Skeletal muscle tissue (tissue), 4 donors: ENCODE results near the gene MAP3K2. TPM values are rescaled to one million over a fixed set of nuclear protein-coding genes. Genes with fewer than 3 reads are reported as not detected.

Source experiments
- H3K27ac ChIP-seq: one replicate; pipeline ENCODE4 v1.7.0; 2013; ENCODE audit warnings: mild to moderate bottlenecking, low read depth, low read length, inconsistent platforms
- H3K27me3 ChIP-seq, 3 donors: one replicate each; pipeline ENCODE4 v1.7.0; 2013; ENCODE audit warnings: low read length in 3 of 3; ENCODE audit not compliant: control insufficient read depth in 3 of 3, insufficient read depth in 3 of 3
- H3K36me3 ChIP-seq, 3 donors: one replicate each; pipeline ENCODE4 v1.7.0; 2013; ENCODE audit warnings: low read length in 3 of 3; ENCODE audit not compliant: control insufficient read depth in 3 of 3, insufficient read depth in 3 of 3
- H3K4me1 ChIP-seq, 3 donors: one replicate each; pipeline ENCODE4 v1.7.0; 2013; ENCODE audit warnings: low read length in 3 of 3, mild to moderate bottlenecking in 3 of 3; ENCODE audit not compliant: control insufficient read depth in 3 of 3, insufficient read depth in 3 of 3
- H3K4me3 ChIP-seq, 3 donors: one replicate each; pipeline ENCODE4 v1.7.0; 2013; ENCODE audit warnings: low read length in 3 of 3
- H3K9ac ChIP-seq, 3 donors: one replicate each; pipeline ENCODE4 v1.7.0; 2013; ENCODE audit warnings: low read length in 3 of 3, mild to moderate bottlenecking in 3 of 3, moderate library complexity in 2 of 3, low read depth in 1 of 3
- H3K9me3 ChIP-seq, 3 donors: one replicate each; pipeline ENCODE4 v1.7.0; 2013; ENCODE audit warnings: low read length in 3 of 3; ENCODE audit not compliant: control insufficient read depth in 3 of 3
- total RNA-seq: library from RNA; depleted of rRNA; stranded (reverse); fragments of >200 nt; gene quantifications from one replicate; pipeline ENCODE4 v1.2.3, GENCODE V29; 2014
- donor health status: Osteomylitis.

The MAP3K2 gene
- total RNA-seq, 1 donor from 2014 or later = 21.9 TPM

- H3K9ac ChIP-seq = no peak overlapping the region
- H3K9me3 ChIP-seq = no peaks in the 10 kb centered on the region
- peaks cover 20 to 34% (median 28%) of the 10 kb centered on the region in 3 donors for H3K4me1 ChIP-seq
- no peaks in the 10 kb centered on the region for H3K27me3 ChIP-seq
- H3K4me3 ChIP-seq = no peak overlapping the region
- H3K27ac ChIP-seq = no peak overlapping the region
- H3K36me3 ChIP-seq = no peaks in the 10 kb centered on the region
Measured at GRCh38 chr2:127406454-127406853, 18.7 kb upstream of the MAP3K2 start.

GRCh38 chr2:127405255-127405610 is 17.5 kb upstream of the MAP3K2 start:
- Histone ChIP-seq H3K27ac (no peak overlapping the region), H3K4me1 (peaks cover 10 to 36% (median 24%) of the 10 kb centered on the region in 3 donors), H3K27me3 (no peaks in the 10 kb centered on the region), H3K36me3 (no peaks in the 10 kb centered on the region), H3K9me3 (no peaks in the 10 kb centered on the region), H3K9ac (no peak overlapping the region), H3K4me3 (no peak overlapping the region)

DNA sequence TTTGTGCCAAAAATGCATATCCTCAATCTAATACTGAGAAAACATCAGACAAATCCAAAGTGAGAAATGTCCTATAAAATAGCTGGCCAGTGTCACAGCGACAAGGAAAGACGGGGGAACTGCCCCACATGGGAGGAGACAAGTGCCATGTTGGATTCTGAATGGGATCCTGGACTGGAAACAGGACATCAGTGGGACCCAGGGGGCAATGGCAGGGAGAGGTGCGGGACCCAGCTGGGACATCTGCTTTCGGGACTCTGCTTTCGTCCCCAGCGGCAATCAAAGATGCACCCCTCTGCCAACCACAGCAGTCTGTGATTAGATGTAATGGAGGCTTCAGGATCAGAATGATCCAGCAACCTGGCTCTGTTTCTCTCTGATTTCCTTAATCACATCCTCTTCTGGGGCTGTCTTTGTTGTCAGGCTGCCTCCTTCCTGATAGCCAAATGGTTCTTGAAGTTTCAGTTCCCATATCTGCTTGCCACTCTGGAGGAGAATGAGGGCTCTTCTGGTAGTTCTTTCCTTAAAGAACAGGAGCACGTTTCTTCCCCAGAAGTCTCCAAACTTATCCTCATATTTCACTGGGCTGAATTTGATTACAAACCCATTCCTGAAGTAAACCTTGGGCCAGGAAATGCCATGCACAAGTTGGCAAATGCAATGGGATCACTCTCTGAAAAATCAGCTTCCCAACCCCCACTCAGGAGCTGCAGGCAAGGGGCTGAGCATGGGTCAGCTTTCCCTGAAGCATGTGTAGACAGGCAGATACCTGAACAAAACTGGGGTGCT is 16.9 kb upstream of the MAP3K2 start:
- H3K4me1 ChIP-seq = peaks cover 10 to 36% (median 24%) of the 10 kb centered on the region in 3 donors
- no peak overlapping the region for H3K27ac ChIP-seq
- H3K4me3 ChIP-seq = no peak overlapping the region

DNA sequence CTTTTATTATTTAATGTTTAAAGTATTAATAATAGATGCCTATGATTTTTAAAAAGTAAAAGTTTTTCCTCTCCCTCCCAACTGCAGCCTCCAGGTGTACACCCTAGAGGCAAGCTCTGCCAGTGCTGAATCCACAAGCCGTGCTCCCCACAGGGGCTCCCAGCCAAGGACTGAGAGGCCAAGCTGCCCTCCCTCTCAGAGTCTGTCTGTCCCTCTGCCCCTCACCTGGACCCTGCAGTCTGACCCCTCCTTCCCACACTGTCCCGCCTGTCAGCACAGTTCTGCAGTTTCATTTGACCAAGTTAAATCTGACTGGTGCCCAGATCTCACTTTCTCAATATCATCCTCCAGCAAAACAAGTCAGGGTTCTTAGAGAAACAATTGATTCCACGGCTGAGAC is 15.7 kb upstream of the MAP3K2 start:
- Histone ChIP-seq H3K36me3 (no peaks in the 10 kb centered on the region), H3K27me3 (no peaks in the 10 kb centered on the region), H3K4me3 (no peak overlapping the region), H3K4me1 (peaks cover 11 to 38% (median 22%) of the 10 kb centered on the region in 3 donors), H3K9me3 (no peaks in the 10 kb centered on the region), H3K9ac (no peak overlapping the region), H3K27ac (no peak overlapping the region)

More for the DNA sequence above, 16.9 kb upstream of the MAP3K2 start:
- Histone ChIP-seq H3K36me3 (no peaks in the 10 kb centered on the region), H3K27me3 (no peaks in the 10 kb centered on the region), H3K9me3 (no peaks in the 10 kb centered on the region), H3K9ac (no peak overlapping the region)

DNA sequence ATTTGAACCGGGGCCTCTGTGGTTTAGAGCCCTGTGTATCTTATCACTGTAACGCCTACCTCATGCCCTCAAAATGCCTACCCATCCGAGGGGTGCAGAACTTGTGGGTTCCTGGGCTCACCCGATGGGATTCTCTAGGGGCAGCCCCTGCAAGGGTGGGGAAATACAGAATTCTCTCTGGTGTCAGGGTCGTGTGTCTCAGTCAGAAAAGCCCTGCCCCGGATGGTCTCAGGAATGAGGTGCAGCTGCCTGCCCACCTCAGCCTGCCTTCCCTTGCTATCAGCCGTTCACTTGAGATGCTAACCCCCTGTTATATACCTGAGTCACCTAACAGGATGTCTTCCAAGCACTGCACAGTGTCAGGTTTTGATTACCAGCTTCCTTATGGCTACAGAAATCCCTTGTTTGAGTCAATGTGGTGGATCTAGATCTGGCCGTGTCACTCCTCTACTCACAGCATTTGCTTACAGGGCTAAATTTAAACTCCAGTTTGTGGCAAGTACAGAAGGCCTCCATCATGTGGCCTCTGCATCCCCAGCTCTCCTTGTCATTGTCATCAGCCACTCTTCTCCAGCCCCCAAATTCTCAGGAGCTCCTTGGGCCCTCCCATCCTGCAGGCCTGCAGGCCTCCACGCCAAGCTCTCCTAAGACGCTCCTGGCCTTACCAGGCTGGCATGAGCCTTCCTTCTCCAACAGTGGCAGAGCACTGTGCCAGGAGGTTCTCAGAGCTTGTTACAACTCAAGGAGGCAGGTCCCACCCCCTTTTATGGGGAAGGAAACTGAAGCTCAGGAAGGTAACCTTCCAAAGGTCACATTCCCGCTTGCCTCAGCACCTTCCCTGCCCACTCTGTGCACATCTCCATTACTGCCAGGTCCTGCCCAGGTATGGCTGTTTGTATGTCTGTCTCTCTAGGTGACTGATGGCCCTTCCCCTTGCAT is 14.3 kb upstream of the MAP3K2 start:
- Histone ChIP-seq H3K4me3 (no peak overlapping the region), H3K27ac (peak overlapping the region; percentile 21), H3K9me3 (no peaks in the 10 kb centered on the region), H3K4me1 (peaks cover 16 to 41% (median 28%) of the 10 kb centered on the region in 3 donors), H3K36me3 (no peaks in the 10 kb centered on the region), H3K9ac (peak overlapping the region in 1 of 3 donors; percentile 25), H3K27me3 (no peaks in the 10 kb centered on the region)

DNA sequence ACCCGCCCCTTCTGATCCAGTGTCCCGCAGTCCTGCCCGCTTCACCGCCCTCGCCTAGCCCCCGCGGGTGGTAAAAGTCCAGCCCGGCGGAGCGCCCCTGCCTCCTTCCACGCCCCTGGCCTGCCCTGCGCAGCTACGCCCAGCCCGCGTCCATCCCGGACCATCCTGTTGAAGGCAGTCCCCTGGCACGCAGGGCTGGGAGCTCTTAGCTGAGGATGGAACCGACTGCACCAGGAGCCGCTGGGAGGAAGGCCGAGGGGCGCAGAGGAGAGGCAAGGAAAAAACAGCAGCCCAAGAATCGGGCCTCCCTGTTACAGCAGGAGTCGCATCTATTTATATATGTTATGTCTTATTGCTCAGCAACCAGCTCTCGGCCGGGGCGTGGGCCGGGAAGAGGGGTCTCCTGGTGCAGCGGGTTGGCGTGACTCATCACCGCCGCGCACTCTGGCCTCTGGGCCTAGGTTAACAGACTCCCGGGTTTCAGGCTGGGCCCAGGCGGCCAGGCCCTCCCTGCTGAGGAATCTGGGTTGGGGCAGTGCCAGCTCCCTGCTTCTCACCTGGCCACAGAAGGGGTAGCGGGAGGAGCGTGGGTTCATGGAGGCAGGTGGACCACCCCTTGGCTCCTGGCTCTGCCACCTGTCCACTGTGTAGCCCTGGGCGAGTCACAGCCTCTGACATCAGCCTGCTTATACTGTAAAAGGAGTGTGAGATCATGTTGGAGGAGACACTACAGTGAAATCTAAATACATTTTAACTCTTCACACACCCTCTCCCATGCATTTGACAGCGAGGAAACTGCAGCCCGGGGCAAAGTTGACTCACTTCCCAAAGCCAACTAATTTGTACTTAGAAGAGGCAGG is 13.4 kb upstream of the MAP3K2 start:
- no peaks in the 10 kb centered on the region for H3K27me3 ChIP-seq
- H3K9ac ChIP-seq = no peak overlapping the region
- H3K4me3 ChIP-seq = no peak overlapping the region

DNA sequence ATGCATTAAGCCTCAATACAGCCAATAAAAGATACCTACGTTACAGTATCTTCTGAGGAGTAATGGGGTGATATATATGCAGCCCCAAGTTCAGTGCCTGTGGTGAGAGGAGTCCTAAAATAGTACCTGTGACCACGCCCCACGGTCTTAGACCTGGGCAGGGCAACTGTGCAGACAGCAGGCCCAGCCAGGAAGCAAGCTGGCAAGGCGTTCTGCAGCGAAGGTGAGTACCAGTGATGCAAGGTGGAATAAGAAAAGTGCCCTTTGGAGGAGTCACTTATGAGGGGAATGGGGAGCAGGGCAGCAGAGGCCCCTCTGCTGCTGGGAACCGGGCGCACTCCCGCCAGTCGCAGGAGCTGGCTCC is 12.7 kb upstream of the MAP3K2 start:
- peaks cover 16 to 40% (median 27%) of the 10 kb centered on the region in 3 donors for H3K4me1 ChIP-seq
- no peaks in the 10 kb centered on the region for H3K36me3 ChIP-seq
- H3K4me3 ChIP-seq = no peak overlapping the region
- H3K9me3 ChIP-seq = no peaks in the 10 kb centered on the region
- no peak overlapping the region for H3K9ac ChIP-seq
- H3K27ac ChIP-seq = no peak overlapping the region
- no peaks in the 10 kb centered on the region for H3K27me3 ChIP-seq

More for the DNA sequence above, 13.4 kb upstream of the MAP3K2 start:
- peaks cover 16 to 40% (median 28%) of the 10 kb centered on the region in 3 donors for H3K4me1 ChIP-seq
- no peaks in the 10 kb centered on the region for H3K9me3 ChIP-seq
- no peaks in the 10 kb centered on the region for H3K36me3 ChIP-seq
- peak overlapping the region; percentile 21 for H3K27ac ChIP-seq

DNA sequence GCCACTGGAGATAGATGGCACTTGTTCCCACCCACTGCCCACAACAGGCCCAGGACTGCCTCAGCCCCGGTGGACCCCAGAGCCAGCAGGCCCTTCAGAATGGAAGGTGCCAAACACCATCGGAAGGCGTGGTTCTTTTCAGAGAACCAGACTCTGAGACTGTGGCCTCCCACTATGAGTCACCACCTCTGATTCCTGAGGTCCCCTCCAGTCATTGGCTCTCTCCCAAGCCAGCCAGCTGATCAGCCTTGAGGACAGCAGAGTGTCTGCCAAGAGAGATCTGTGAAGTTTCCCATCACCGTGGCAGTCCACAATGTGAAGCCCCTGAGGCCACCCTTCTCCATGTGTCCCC is 10.4 kb upstream of the MAP3K2 start:
- no peaks in the 10 kb centered on the region for H3K9me3 ChIP-seq
- H3K36me3 ChIP-seq = no peaks in the 10 kb centered on the region
- peak overlapping the region in 1 of 3 donors; percentile 16 for H3K9ac ChIP-seq
- no peaks in the 10 kb centered on the region for H3K27me3 ChIP-seq
- H3K4me3 ChIP-seq = no peak overlapping the region
- H3K27ac ChIP-seq = peak overlapping the region; percentile 63
- H3K4me1 ChIP-seq = peaks cover 16 to 35% (median 20%) of the 10 kb centered on the region in 3 donors

DNA sequence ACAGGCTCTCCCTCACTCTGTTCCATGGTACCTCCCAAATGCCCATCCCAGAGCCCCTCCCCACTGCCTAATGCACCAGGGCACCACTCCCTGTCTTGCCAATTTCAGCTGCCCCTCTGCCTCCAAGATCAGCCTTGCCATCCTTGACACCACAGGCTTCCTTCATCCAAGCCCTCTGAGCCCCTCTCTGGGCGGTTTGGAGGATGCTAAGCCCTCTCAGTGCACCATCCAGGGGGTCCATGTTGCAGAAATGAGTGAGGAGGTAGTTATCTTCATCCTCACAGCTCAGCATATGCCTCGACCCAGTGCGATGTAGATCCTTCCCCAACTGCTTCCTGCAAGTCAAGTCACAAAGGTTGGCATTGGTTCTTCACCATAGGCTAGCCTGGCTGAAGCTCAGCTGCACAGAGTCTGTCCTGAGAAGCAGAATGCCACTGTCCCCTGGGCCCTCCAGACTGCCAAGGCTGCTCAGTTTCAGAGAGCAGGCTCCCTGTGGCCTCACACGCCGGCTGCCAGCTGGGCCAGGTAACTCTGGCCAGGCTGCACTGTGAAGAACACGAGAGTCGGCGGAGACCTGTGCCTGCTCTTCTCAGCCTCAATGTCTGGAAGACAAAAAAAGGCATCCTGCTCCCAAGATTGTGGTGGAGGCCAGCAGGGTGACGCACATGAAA is 9.9 kb upstream of the MAP3K2 start:
- H3K4me1 ChIP-seq = peaks cover 16 to 35% (median 20%) of the 10 kb centered on the region in 3 donors
- H3K36me3 ChIP-seq = no peaks in the 10 kb centered on the region
- H3K9me3 ChIP-seq = no peaks in the 10 kb centered on the region
- peak overlapping the region; percentile 63 for H3K27ac ChIP-seq
- peak overlapping the region in 1 of 3 donors; percentile 17 for H3K9ac ChIP-seq
- no peak overlapping the region for H3K4me3 ChIP-seq
- no peaks in the 10 kb centered on the region for H3K27me3 ChIP-seq
